Fibroblast of the aortic adventitia (primary cell): ENCODE results near the gene KRT73. TPM values are rescaled to one million over a fixed set of nuclear protein-coding genes. Genes with fewer than 3 reads are reported as not detected.

Experiments used
- DNase-seq: peaks from one replicate; pipeline ENCODE4 v3.0.0-alpha.2; 2010; ENCODE audit warnings: low read depth
- H3K4me3 ChIP-seq: 2 replicates; pipeline ENCODE4 v1.5.1; 2011; ENCODE audit warnings: low read depth, mild to moderate bottlenecking, control low read depth, low read length, moderate library complexity
- total RNA-seq: library from RNA; depleted of rRNA; stranded (reverse); fragments of >200 nt; gene quantifications from 2 replicates; pipeline ENCODE4 v1.2.3, GENCODE V29; 2012; ENCODE audit warnings: low replicate concordance
- TF ChIP-seq, protein P1 (sequence below): IDR thresholded peaks from 2 replicates; pipeline ENCODE4 v1.5.1; 2011; ENCODE audit warnings: mild to moderate bottlenecking, low read length, control low read depth, inconsistent platforms; ENCODE audit not compliant: insufficient read depth

Gene KRT73
- total RNA-seq = not detected in 2 replicates

DNA sequence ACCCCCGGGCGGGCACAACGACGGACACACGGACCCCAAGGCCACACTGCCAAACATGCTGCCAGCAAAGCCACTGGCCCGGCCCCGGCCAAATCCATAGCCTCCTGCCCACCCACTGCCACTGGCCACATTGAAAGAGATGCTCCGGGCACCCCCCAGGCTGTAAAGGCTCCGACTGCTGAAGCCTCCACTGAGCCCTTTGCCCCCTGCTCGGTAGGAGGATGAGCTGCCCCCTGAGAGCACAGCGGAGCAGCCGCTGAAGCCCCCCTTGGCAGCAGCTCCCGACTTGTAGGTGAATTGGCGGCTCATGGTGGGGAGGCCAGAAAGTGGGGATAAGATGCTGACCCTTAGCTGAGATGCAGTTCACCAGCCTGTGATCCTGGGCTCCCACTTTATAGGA lies at the start of gene KRT73:
TSS of gene KRT73 (minus strand) at position 344 of the 400 bp plus-strand sequence. CDS start at position 309, 35 bp downstream.
- DNase-seq = no peak
- no peak within 1 kb of the TSS for H3K4me3 ChIP-seq
- TF ChIP-seq, protein P1, sequence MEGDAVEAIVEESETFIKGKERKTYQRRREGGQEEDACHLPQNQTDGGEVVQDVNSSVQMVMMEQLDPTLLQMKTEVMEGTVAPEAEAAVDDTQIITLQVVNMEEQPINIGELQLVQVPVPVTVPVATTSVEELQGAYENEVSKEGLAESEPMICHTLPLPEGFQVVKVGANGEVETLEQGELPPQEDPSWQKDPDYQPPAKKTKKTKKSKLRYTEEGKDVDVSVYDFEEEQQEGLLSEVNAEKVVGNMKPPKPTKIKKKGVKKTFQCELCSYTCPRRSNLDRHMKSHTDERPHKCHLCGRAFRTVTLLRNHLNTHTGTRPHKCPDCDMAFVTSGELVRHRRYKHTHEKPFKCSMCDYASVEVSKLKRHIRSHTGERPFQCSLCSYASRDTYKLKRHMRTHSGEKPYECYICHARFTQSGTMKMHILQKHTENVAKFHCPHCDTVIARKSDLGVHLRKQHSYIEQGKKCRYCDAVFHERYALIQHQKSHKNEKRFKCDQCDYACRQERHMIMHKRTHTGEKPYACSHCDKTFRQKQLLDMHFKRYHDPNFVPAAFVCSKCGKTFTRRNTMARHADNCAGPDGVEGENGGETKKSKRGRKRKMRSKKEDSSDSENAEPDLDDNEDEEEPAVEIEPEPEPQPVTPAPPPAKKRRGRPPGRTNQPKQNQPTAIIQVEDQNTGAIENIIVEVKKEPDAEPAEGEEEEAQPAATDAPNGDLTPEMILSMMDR = no peak

DNA sequence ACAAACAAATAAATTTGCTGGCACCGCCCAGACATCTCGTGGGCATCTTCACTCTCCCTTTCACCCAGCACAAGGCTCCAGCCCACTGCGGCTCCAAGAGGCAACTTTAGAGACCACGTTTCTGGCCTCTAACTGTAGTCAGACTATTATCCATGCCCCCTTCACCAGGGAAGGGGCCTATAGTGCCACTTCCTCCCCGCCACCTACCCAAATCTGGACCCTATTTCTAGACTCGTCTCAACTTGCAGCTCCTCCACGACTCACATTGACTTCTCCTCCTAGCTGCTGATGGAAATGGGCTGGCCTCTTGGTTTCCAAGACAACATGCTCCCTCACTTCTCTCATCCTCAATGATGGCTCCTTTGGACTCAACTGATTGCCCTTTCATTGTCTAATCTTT lies 49.6 kb upstream of the KRT73 start:
- no peak for DNase-seq
- TF ChIP-seq, protein P1 = no peak
- H3K4me3 ChIP-seq = no peak overlapping the region

DNA sequence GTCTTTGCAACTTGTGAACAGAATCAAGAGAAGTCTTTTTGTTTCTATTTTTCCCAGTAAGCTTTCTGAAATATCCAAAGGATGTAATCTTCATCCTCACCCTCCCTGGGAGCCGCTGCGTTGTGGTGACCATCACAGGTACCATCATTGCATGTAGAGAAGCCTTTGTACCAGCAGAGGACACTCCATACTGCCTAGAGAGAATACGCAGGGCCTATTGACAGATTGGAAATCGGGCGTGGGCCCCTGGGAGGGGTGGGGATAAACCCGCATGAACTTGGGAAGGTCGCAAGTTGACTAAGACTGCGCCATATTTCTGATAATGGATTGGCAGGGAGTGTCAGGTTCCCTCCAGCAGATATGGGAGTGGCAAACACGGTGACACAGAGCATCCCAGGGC lies 49.1 kb upstream of the KRT73 start:
- H3K4me3 ChIP-seq = no peak overlapping the region
- TF ChIP-seq, protein P1 = peak; percentile 38

DNA sequence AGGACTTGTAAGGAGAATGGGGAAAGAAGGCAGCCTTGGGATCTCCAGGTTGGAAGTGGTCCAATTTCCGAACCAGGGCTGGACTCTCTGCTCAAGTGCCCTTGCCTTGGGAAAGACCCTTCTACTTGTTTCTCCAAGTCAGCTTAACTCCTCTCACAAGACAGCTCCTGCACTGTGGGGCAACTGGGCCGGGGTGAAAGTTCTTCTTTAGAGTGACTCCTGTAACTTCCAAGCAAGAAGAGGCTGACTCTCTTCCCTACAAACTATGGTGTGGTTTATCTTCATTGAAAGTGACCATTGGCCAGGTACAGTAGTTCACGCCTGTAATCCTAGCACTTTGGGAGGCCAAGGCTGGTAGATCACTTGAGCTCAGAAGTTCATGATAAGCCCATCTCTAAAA lies 48.1 kb upstream of the KRT73 start:
- no peak overlapping the region for H3K4me3 ChIP-seq
- TF ChIP-seq, protein P1 = no peak
- no peak for DNase-seq

More for the DNA sequence above, 49.1 kb upstream of the KRT73 start:
- DNase-seq = no peak

DNA sequence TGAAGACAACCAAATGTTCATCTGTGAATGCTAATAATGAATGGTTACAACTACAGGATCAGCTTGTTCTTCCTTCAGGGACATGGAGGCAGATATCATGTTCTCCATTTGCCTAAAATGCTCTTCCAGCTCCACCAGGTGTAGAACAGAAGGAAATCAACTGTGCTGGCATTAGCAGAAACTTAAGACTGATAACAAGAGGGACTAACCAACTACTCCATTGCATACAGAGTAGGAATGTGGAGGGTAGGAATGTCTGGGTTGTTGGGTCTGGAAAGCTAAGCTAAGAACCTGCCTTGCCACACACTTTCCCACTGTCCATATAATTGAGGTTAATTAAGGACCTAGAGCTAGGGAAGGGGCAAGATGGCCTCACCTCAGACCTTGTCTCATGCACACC lies 45.1 kb upstream of the KRT73 start:
- no peak overlapping the region for H3K4me3 ChIP-seq
- DNase-seq = no peak
- TF ChIP-seq, protein P1 = no peak

DNA sequence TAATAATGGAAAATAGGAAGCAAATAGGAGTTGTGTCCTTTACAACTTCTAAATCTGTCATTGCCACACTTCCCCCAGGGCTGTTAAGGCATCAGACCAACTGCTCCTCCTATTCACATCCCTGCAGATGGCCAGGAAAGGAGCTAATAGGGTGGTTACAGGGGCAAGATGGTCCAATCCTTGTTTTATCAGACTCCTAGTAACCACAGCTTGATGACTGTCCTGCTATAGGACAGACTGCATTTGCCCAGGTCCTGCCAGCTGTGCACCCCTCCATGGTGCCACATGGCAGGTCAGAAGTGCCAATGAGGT lies 44.5 kb upstream of the KRT73 start:
- DNase-seq = no peak
- TF ChIP-seq, protein P1 = no peak
- H3K4me3 ChIP-seq = no peak overlapping the region

DNA sequence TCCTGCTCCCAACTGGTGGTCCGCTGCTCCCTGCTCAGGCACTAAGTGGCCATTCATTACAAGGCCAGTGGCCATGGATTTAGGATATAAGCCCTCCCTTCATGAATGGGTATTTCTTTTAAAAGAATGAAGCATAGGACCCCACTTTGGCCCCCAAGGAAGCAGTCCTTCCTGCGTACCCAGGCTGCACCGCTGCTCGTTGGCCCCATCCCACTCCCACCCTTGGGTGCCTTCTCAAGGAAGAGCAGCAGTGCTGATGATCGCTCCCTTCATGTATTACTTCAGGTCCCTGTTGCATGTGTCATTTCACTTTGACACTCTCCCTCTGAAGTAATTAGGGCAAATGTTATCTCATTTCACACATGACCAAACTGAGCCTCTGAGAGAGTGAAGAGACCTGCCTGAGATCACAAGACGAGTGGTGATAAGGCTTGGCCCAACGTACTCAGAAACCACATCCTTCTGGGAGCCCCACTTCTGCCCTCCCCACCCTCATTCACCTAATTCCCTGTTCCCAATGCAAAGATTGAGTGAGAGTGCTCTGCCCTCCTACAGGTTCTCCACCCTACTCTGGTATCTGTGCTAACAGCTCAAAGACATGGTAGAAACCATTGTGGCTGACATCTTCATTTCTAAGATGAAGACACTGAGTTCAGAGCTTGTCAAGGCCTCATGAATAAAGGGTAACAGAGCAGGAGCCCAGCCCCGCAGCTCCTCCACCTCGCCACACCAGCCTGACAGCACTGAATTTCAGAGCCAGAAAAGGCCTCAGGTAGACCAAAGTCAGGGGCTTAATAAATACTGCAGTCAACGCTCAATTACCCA lies 43.9 kb upstream of the KRT73 start:
- TF ChIP-seq, protein P1 = no peak
- DNase-seq = no peak
- H3K4me3 ChIP-seq = no peak overlapping the region
